ENCODE results near the gene DBH.
A peak's percentile ranks its signal among the peaks of the same experiment; 100 is the strongest.

The DBH gene

GRCh38 chr9:133608889-133609288 lies 27.3 kb upstream of the DBH start:
- TF ChIP-seq CEBPB (IDR thresholded peaks at IDR 0.05) = no peak
- no peak for TF ChIP-seq FOXM1 (IDR thresholded peaks at IDR 0.05; ENCODE audit: borderline replicate concordance, low read depth)
- TF ChIP-seq RAD21 (IDR thresholded peaks at IDR 0.05; ENCODE audit: low read depth) = no peak
- TF ChIP-seq YY1 (IDR thresholded peaks at IDR 0.05; ENCODE audit: low read depth) = no peak
- no peak for TF ChIP-seq EGR1 (IDR thresholded peaks at IDR 0.05)
- TF ChIP-seq, protein P1, sequence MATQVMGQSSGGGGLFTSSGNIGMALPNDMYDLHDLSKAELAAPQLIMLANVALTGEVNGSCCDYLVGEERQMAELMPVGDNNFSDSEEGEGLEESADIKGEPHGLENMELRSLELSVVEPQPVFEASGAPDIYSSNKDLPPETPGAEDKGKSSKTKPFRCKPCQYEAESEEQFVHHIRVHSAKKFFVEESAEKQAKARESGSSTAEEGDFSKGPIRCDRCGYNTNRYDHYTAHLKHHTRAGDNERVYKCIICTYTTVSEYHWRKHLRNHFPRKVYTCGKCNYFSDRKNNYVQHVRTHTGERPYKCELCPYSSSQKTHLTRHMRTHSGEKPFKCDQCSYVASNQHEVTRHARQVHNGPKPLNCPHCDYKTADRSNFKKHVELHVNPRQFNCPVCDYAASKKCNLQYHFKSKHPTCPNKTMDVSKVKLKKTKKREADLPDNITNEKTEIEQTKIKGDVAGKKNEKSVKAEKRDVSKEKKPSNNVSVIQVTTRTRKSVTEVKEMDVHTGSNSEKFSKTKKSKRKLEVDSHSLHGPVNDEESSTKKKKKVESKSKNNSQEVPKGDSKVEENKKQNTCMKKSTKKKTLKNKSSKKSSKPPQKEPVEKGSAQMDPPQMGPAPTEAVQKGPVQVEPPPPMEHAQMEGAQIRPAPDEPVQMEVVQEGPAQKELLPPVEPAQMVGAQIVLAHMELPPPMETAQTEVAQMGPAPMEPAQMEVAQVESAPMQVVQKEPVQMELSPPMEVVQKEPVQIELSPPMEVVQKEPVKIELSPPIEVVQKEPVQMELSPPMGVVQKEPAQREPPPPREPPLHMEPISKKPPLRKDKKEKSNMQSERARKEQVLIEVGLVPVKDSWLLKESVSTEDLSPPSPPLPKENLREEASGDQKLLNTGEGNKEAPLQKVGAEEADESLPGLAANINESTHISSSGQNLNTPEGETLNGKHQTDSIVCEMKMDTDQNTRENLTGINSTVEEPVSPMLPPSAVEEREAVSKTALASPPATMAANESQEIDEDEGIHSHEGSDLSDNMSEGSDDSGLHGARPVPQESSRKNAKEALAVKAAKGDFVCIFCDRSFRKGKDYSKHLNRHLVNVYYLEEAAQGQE (IDR thresholded peaks at IDR 0.05; ENCODE audit: low read depth) = no peak
- TF ChIP-seq TCF12 (IDR thresholded peaks at IDR 0.05; ENCODE audit: low read depth) = no peak
- TF ChIP-seq ZBTB7A (IDR thresholded peaks at IDR 0.05; ENCODE audit: low read depth) = no peak
- TF ChIP-seq NFIC (IDR thresholded peaks at IDR 0.05) = no peak
- TF ChIP-seq, protein P2, sequence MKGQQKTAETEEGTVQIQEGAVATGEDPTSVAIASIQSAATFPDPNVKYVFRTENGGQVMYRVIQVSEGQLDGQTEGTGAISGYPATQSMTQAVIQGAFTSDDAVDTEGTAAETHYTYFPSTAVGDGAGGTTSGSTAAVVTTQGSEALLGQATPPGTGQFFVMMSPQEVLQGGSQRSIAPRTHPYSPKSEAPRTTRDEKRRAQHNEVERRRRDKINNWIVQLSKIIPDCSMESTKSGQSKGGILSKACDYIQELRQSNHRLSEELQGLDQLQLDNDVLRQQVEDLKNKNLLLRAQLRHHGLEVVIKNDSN (IDR thresholded peaks at IDR 0.05) = peak; percentile 46; the same call in 1 of the 2 replicates
- no peak for TF ChIP-seq CREB1 (IDR thresholded peaks at IDR 0.05; ENCODE audit: low read depth)
- no peak for TF ChIP-seq TEAD4 (IDR thresholded peaks at IDR 0.05)
- TF ChIP-seq, protein P3, sequence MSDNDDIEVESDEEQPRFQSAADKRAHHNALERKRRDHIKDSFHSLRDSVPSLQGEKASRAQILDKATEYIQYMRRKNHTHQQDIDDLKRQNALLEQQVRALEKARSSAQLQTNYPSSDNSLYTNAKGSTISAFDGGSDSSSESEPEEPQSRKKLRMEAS (IDR thresholded peaks at IDR 0.05) = 0 out of 2 replicates have a peak, but pooled peaks have one; percentile 15
- TF ChIP-seq TAF1 (IDR thresholded peaks at IDR 0.05; ENCODE audit: low read depth) = no peak
- TF ChIP-seq EP300 (IDR thresholded peaks at IDR 0.05; ENCODE audit: borderline replicate concordance) = no peak

DNA sequence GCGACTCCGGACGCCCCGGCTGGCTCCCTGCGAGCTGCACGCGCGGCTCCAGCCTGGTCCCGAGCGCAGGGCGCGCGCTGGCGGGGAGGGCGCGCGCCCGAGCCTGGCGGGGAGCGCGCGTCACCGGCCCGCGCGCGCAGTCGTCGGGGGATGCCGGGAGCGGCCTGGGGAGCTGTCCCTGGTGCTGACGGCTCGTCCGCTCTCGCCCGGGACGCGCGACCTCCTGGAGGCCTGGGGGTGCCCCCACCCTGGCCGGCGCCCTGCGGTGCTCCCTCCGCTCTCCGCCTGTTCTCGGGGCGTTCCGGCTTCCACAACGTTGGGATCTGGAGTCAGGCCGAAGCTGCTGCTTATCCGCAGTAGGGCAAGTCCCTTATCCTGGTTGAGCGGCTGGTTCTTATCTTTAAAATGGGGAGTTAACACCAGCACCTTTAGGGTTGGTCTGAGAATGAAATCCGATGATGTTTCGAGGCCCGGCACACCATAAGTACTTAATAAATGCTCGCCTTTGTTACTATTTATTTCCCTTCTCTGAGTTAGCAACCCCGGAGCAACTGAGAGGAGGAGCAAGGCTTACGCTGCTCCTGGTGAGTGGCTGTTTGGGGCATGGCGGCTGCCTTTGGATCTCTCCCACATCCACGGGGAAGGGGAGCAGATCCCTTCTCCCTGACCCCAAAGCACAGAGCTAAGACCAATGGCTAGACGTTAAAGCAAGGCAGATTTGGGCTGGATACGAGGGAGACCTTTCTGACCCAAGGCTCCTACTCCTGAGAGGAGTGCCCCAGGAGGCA lies 26.7 kb upstream of the DBH start, which contains the start of gene FAM163B:
Gene FAM163B (minus strand): TSS at position 79 of the 788 bp plus-strand sequence. CDS start 29,166 bp downstream, outside the sequence.
- TF ChIP-seq, protein P2 (IDR thresholded peaks at IDR 0.05) = no peak
- TF ChIP-seq, protein P1 (IDR thresholded peaks at IDR 0.05; ENCODE audit: low read depth) = peak; percentile 95

- TF ChIP-seq FOXM1 (IDR thresholded peaks at IDR 0.05; ENCODE audit: borderline replicate concordance, low read depth) (no peak), CEBPB (IDR thresholded peaks at IDR 0.05) (no peak), TAF1 (IDR thresholded peaks at IDR 0.05; ENCODE audit: low read depth) (no peak), TEAD4 (IDR thresholded peaks at IDR 0.05) (no peak), CREB1 (IDR thresholded peaks at IDR 0.05; ENCODE audit: low read depth) (no peak), TCF12 (IDR thresholded peaks at IDR 0.05; ENCODE audit: low read depth) (no peak), EP300 (IDR thresholded peaks at IDR 0.05; ENCODE audit: borderline replicate concordance) (no peak), ZBTB7A (IDR thresholded peaks at IDR 0.05; ENCODE audit: low read depth) (no peak), EGR1 (IDR thresholded peaks at IDR 0.05) (no peak), YY1 (IDR thresholded peaks at IDR 0.05; ENCODE audit: low read depth) (no peak)
- TF ChIP-seq, protein P1 (IDR thresholded peaks at IDR 0.05; ENCODE audit: low read depth) = no peak
- TF ChIP-seq, protein P2 (IDR thresholded peaks at IDR 0.05) = no peak
These were observed 25.3 kb upstream of the DBH start for GRCh38 chr9:133610845-133611244.

- TF ChIP-seq, protein P2 (IDR thresholded peaks at IDR 0.05) = no peak
- no peak for TF ChIP-seq CREB1 (IDR thresholded peaks at IDR 0.05; ENCODE audit: low read depth)
- no peak for TF ChIP-seq EP300 (IDR thresholded peaks at IDR 0.05; ENCODE audit: borderline replicate concordance)
- no peak for TF ChIP-seq EGR1 (IDR thresholded peaks at IDR 0.05)
- no peak for TF ChIP-seq FOXM1 (IDR thresholded peaks at IDR 0.05; ENCODE audit: borderline replicate concordance, low read depth)
- no peak for TF ChIP-seq RAD21 (IDR thresholded peaks at IDR 0.05; ENCODE audit: low read depth)
- TF ChIP-seq, protein P1 (IDR thresholded peaks at IDR 0.05; ENCODE audit: low read depth) = no peak
- TF ChIP-seq YY1 (IDR thresholded peaks at IDR 0.05; ENCODE audit: low read depth) = no peak
- TF ChIP-seq ZBTB7A (IDR thresholded peaks at IDR 0.05; ENCODE audit: low read depth) = no peak
- no peak for TF ChIP-seq NFIC (IDR thresholded peaks at IDR 0.05)
- TF ChIP-seq, protein P3 (IDR thresholded peaks at IDR 0.05) = no peak
- no peak for TF ChIP-seq CEBPB (IDR thresholded peaks at IDR 0.05)
- TF ChIP-seq TCF12 (IDR thresholded peaks at IDR 0.05; ENCODE audit: low read depth) = no peak
- TF ChIP-seq TAF1 (IDR thresholded peaks at IDR 0.05; ENCODE audit: low read depth) = no peak
- TF ChIP-seq TEAD4 (IDR thresholded peaks at IDR 0.05) = no peak
These were observed 24.1 kb upstream of the DBH start for GRCh38 chr9:133612051-133612450.

Data from Ishikawa (cell line).